Measurements from ENCODE around the gene KIZ.

Gene KIZ

GRCh38 chr20:21133917-21134622 is 8.2 kb downstream of the KIZ start:
- no peak overlapping the region for H3K9ac ChIP-seq (ENCODE audit: low read length)
- H2BK15ac ChIP-seq (ENCODE audit: low read depth, poor library complexity, severe bottlenecking): no peak overlapping the region
- WGBS: 98% methylated on average over 10 of the region's 16 CpGs
- no peak overlapping the region for H2AK5ac ChIP-seq (ENCODE audit: low read length, severe bottlenecking)
- no peak overlapping the region for H3K18ac ChIP-seq (ENCODE audit: low read depth in 1 of 2, low read length in 2 of 2)
- H3K4ac ChIP-seq (ENCODE audit: low read depth in 1 of 2, low read length in 2 of 2): no peak overlapping the region
- H3K23ac ChIP-seq (ENCODE audit: low read length in 2 of 2): no peak overlapping the region
- H3K36me3 ChIP-seq (ENCODE audit: control insufficient read depth in 1 of 2, insufficient read depth in 2 of 2, low read depth in 1 of 2, low read length in 2 of 2): peaks cover 12 to 53% of the 10 kb centered on the region in 2 experiments
- no peak overlapping the region for H4K8ac ChIP-seq (ENCODE audit: low read length)
- no peak overlapping the region for H2BK120ac ChIP-seq (ENCODE audit: low read depth, low read length)
- no peaks in the 10 kb centered on the region for H3K27me3 ChIP-seq (ENCODE audit: control insufficient read depth in 1 of 2, insufficient read depth in 1 of 2, low read length in 2 of 2)
- H3K4me1 ChIP-seq (ENCODE audit: control insufficient read depth, insufficient read depth, low read depth, low read length): no peaks in the 10 kb centered on the region
- H2BK5ac ChIP-seq (ENCODE audit: low read depth, low read length, poor library complexity, severe bottlenecking): no peak overlapping the region
- no peak overlapping the region for H3K14ac ChIP-seq (ENCODE audit: low read length in 2 of 2)
- no peak overlapping the region for H3K4me3 ChIP-seq (ENCODE audit: insufficient read depth in 1 of 2, low read depth in 1 of 2, low read length in 2 of 2)
- no peak overlapping the region for H3K4me2 ChIP-seq (ENCODE audit: low read length, poor library complexity, severe bottlenecking)
- H3K9me3 ChIP-seq (ENCODE audit: control insufficient read depth, low read length): no peaks in the 10 kb centered on the region
- peaks cover 6% of the 10 kb centered on the region for H3K79me1 ChIP-seq (replicated peaks; ENCODE audit: low read length, poor library complexity, severe bottlenecking)
- H2BK12ac ChIP-seq (ENCODE audit: low read length in 2 of 2): no peak overlapping the region
- H4K91ac ChIP-seq (ENCODE audit: low read length): no peak overlapping the region
- H2AFZ ChIP-seq (ENCODE audit: low read depth, low read length): no peak overlapping the region
- no peak overlapping the region for H3K27ac ChIP-seq (ENCODE audit: low read length, poor library complexity, severe bottlenecking)
- DNase-seq: no peak

- Histone ChIP-seq H3K9me3 (ENCODE audit: control insufficient read depth, low read length) (no peaks in the 10 kb centered on the region), H2BK5ac (ENCODE audit: low read depth, low read length, poor library complexity, severe bottlenecking) (no peak overlapping the region), H2BK12ac (ENCODE audit: low read length in 2 of 2) (no peak overlapping the region), H3K27me3 (ENCODE audit: control insufficient read depth in 1 of 2, insufficient read depth in 1 of 2, low read length in 2 of 2) (no peaks in the 10 kb centered on the region), H3K36me3 (ENCODE audit: control insufficient read depth in 1 of 2, insufficient read depth in 2 of 2, low read depth in 1 of 2, low read length in 2 of 2) (peaks cover 12 to 55% of the 10 kb centered on the region in 2 experiments), H3K18ac (ENCODE audit: low read depth in 1 of 2, low read length in 2 of 2) (no peak overlapping the region), H2AFZ (ENCODE audit: low read depth, low read length) (no peak overlapping the region), H3K79me1 (replicated peaks; ENCODE audit: low read length, poor library complexity, severe bottlenecking) (peaks cover 4% of the 10 kb centered on the region), H3K4ac (ENCODE audit: low read depth in 1 of 2, low read length in 2 of 2) (no peak overlapping the region), H3K14ac (ENCODE audit: low read length in 2 of 2) (no peak overlapping the region), H3K27ac (ENCODE audit: low read length, poor library complexity, severe bottlenecking) (no peak overlapping the region), H3K9ac (ENCODE audit: low read length) (no peak overlapping the region), H3K23ac (ENCODE audit: low read length in 2 of 2) (no peak overlapping the region), H2BK120ac (ENCODE audit: low read depth, low read length) (no peak overlapping the region), H4K8ac (ENCODE audit: low read length) (no peak overlapping the region), H2AK5ac (ENCODE audit: low read length, severe bottlenecking) (no peak overlapping the region), H3K4me3 (ENCODE audit: insufficient read depth in 1 of 2, low read depth in 1 of 2, low read length in 2 of 2) (no peak overlapping the region), H4K91ac (ENCODE audit: low read length) (no peak overlapping the region), H3K4me2 (ENCODE audit: low read length, poor library complexity, severe bottlenecking) (no peak overlapping the region), H3K4me1 (ENCODE audit: control insufficient read depth, insufficient read depth, low read depth, low read length) (no peaks in the 10 kb centered on the region), H2BK15ac (ENCODE audit: low read depth, poor library complexity, severe bottlenecking) (no peak overlapping the region)
- WGBS: 97% methylated on average over 10 of the region's 10 CpGs
- DNase-seq: no peak
These were observed 9.1 kb downstream of the KIZ start for GRCh38 chr20:21134883-21135493.

- H2AFZ ChIP-seq (ENCODE audit: low read depth, low read length): no peak overlapping the region
- peaks cover 13 to 57% of the 10 kb centered on the region in 2 experiments for H3K36me3 ChIP-seq (ENCODE audit: control insufficient read depth in 1 of 2, insufficient read depth in 2 of 2, low read depth in 1 of 2, low read length in 2 of 2)
- H3K27ac ChIP-seq (ENCODE audit: low read length, poor library complexity, severe bottlenecking): no peak overlapping the region
- no peak overlapping the region for H2AK5ac ChIP-seq (ENCODE audit: low read length, severe bottlenecking)
- H3K9me3 ChIP-seq (ENCODE audit: control insufficient read depth, low read length): no peaks in the 10 kb centered on the region
- H3K4me1 ChIP-seq (ENCODE audit: control insufficient read depth, insufficient read depth, low read depth, low read length): no peaks in the 10 kb centered on the region
- H3K4me3 ChIP-seq (ENCODE audit: insufficient read depth in 1 of 2, low read depth in 1 of 2, low read length in 2 of 2): no peak overlapping the region
- H2BK5ac ChIP-seq (ENCODE audit: low read depth, low read length, poor library complexity, severe bottlenecking): no peak overlapping the region
- no peaks in the 10 kb centered on the region for H3K27me3 ChIP-seq (ENCODE audit: control insufficient read depth in 1 of 2, insufficient read depth in 1 of 2, low read length in 2 of 2)
- H3K4me2 ChIP-seq (ENCODE audit: low read length, poor library complexity, severe bottlenecking): no peak overlapping the region
- WGBS: 100% methylated on average over 2 of the region's 8 CpGs
- no peak overlapping the region for H4K91ac ChIP-seq (ENCODE audit: low read length)
- H2BK12ac ChIP-seq (ENCODE audit: low read length in 2 of 2): no peak overlapping the region
- no peak overlapping the region for H3K9ac ChIP-seq (ENCODE audit: low read length)
- peaks cover 3% of the 10 kb centered on the region for H3K79me1 ChIP-seq (replicated peaks; ENCODE audit: low read length, poor library complexity, severe bottlenecking)
- no peak overlapping the region for H2BK120ac ChIP-seq (ENCODE audit: low read depth, low read length)
- H4K8ac ChIP-seq (ENCODE audit: low read length): no peak overlapping the region
- H3K23ac ChIP-seq (ENCODE audit: low read length in 2 of 2): no peak overlapping the region
- H2BK15ac ChIP-seq (ENCODE audit: low read depth, poor library complexity, severe bottlenecking): no peak overlapping the region
- H3K4ac ChIP-seq (ENCODE audit: low read depth in 1 of 2, low read length in 2 of 2): no peak overlapping the region
- H3K14ac ChIP-seq (ENCODE audit: low read length in 2 of 2): no peak overlapping the region
- H3K18ac ChIP-seq (ENCODE audit: low read depth in 1 of 2, low read length in 2 of 2): no peak overlapping the region
- no peak for DNase-seq
These were observed 10.3 kb downstream of the KIZ start for GRCh38 chr20:21136015-21136732.

GRCh38 chr20:21137078-21137477 is 11.2 kb downstream of the KIZ start:
- H2BK120ac ChIP-seq (ENCODE audit: low read depth, low read length): no peak overlapping the region
- H3K23ac ChIP-seq (ENCODE audit: low read length in 2 of 2): no peak overlapping the region
- H3K36me3 ChIP-seq (ENCODE audit: control insufficient read depth in 1 of 2, insufficient read depth in 2 of 2, low read depth in 1 of 2, low read length in 2 of 2): peaks cover 17 to 56% of the 10 kb centered on the region in 2 experiments
- H3K18ac ChIP-seq (ENCODE audit: low read depth in 1 of 2, low read length in 2 of 2): no peak overlapping the region
- H3K4me2 ChIP-seq (ENCODE audit: low read length, poor library complexity, severe bottlenecking): no peak overlapping the region
- DNase-seq: no peak
- H3K9me3 ChIP-seq (ENCODE audit: control insufficient read depth, low read length): no peaks in the 10 kb centered on the region
- H3K9ac ChIP-seq (ENCODE audit: low read length): no peak overlapping the region
- H2BK5ac ChIP-seq (ENCODE audit: low read depth, low read length, poor library complexity, severe bottlenecking): no peak overlapping the region
- no peak overlapping the region for H4K91ac ChIP-seq (ENCODE audit: low read length)
- H2AFZ ChIP-seq (ENCODE audit: low read depth, low read length): no peak overlapping the region
- no peak overlapping the region for H2BK12ac ChIP-seq (ENCODE audit: low read length in 2 of 2)
- no peak overlapping the region for H3K4me3 ChIP-seq (ENCODE audit: insufficient read depth in 1 of 2, low read depth in 1 of 2, low read length in 2 of 2)
- WGBS: 89% methylated on average over 1 of the region's 1 CpG
- no peak overlapping the region for H3K27ac ChIP-seq (ENCODE audit: low read length, poor library complexity, severe bottlenecking)
- H2BK15ac ChIP-seq (ENCODE audit: low read depth, poor library complexity, severe bottlenecking): no peak overlapping the region
- no peak overlapping the region for H2AK5ac ChIP-seq (ENCODE audit: low read length, severe bottlenecking)
- peaks cover 3% of the 10 kb centered on the region for H3K79me1 ChIP-seq (replicated peaks; ENCODE audit: low read length, poor library complexity, severe bottlenecking)
- no peaks in the 10 kb centered on the region for H3K27me3 ChIP-seq (ENCODE audit: control insufficient read depth in 1 of 2, insufficient read depth in 1 of 2, low read length in 2 of 2)
- H3K14ac ChIP-seq (ENCODE audit: low read length in 2 of 2): no peak overlapping the region
- H4K8ac ChIP-seq (ENCODE audit: low read length): no peak overlapping the region
- H3K4me1 ChIP-seq (ENCODE audit: control insufficient read depth, insufficient read depth, low read depth, low read length): no peaks in the 10 kb centered on the region
- H3K4ac ChIP-seq (ENCODE audit: low read depth in 1 of 2, low read length in 2 of 2): no peak overlapping the region

Measured in mesenchymal stem cell (in vitro differentiated cells and primary cell).